ENCODE measurements around the gene TSPAN2. TPM values are rescaled to one million over a fixed set of nuclear protein-coding genes. Genes with fewer than 3 reads are reported as not detected.
A peak's percentile ranks its signal among the peaks of the same experiment; 100 is the strongest.

TSPAN2 gene
- total RNA-seq, 1 experiment from 2014 or later = 7.7 TPM

DNA sequence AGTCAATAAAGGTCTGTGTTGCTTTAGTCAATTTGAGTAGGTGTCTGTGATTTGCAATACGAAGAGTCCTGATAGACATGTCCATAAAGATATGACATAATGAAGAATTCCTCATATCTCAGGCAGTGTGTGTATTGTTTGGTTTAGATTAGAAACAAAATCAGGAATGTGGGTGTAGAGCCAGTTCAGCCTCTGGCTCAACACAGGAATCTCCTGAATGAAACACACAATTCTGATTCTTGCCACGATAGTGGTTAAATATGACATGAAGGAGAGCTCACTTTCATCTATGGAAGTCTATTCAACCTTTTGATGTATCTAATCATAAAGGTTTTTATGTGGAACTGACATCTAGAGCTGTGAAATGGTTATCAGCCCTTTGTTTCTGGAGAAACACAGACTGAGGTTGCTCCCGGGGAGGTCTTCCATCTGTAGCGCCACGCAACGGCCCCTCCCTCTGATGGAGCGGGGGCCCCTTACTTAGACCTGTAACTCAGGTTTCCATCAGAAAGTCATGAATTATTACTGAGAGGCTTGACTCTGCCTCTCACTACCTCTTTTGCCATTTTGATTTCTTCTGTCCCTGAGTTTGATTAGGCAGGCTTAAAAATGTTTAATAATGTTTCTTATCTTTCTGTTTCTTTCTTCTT lies 19.5 kb downstream of the TSPAN2 start:
- BruUV-seq (replicated peaks) = no TSS peak
- TF ChIP-seq CTCF (IDR thresholded peaks at IDR 0.05; ENCODE audit: unreplicated experiment) = no peak
- peaks cover 3% of the 10 kb centered on the region for H3K9me3 Mint-ChIP-seq (ENCODE audit: low read depth, unreplicated experiment)

DNA sequence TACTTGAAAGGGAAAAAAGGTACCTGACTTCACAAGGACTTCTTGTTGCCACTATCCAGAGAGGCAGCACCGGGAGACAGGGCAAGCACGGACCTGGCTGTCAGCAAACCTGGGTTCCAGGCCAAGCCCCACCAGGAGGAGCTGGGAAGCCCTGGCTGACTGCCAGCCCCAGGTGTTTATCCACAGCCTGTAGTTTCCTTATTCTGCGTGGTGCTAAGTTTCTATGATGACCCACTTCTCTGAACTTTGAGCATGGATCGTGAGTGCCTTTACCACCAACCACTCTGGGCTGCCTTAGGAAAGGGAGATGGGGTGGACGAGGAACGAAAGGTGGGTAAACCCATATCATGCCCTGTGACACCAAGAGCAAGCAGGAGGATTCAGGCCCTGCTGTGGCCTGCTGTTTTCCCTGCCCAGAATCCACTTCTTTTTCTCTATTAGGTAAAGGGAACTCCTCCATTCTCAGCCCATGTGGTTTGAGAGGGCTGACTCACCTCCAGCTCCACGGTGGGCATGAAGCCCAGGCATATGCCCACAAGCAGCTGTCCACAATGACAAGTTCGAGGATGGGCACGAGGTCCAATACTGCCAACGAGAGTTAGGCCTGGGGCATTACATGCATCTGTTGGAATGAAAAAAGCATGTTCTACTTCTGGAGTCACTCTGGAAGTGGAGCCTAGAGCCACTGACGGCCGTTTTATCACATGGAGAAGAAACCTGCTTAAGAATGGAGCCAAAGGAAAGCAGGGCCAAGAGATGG lies 20.3 kb downstream of the TSPAN2 start:
- no peaks in the 10 kb centered on the region for H3K27me3 Mint-ChIP-seq (ENCODE audit: unreplicated experiment)
- H3K4me1 Mint-ChIP-seq (ENCODE audit: low read depth, unreplicated experiment) = peaks cover 29% of the 10 kb centered on the region
- peaks cover 3% of the 10 kb centered on the region for H3K9me3 Mint-ChIP-seq (ENCODE audit: low read depth, unreplicated experiment)
- CTCF ChIA-PET = no interaction called here
- no peaks in the 10 kb centered on the region for H3K36me3 Mint-ChIP-seq (ENCODE audit: insufficient read depth, unreplicated experiment)
- TF ChIP-seq CTCF (IDR thresholded peaks at IDR 0.05; ENCODE audit: unreplicated experiment) = no peak
- DNase-seq = peak; percentile 20
- no TSS peak for BruUV-seq (replicated peaks)
- intact Hi-C loops (cut with micrococcal nuclease; ENCODE audit: unreplicated experiment) = no loop called here
- H3K27ac Mint-ChIP-seq (ENCODE audit: unreplicated experiment) = no peak overlapping the region
- H3K4me3 Mint-ChIP-seq (ENCODE audit: low read depth, unreplicated experiment) = no peak overlapping the region

More for the DNA sequence above, 19.5 kb downstream of the TSPAN2 start:
- intact Hi-C loops (cut with micrococcal nuclease; ENCODE audit: unreplicated experiment) = no loop called here
- peaks cover 29% of the 10 kb centered on the region for H3K4me1 Mint-ChIP-seq (ENCODE audit: low read depth, unreplicated experiment)
- DNase-seq = no peak
- H3K27me3 Mint-ChIP-seq (ENCODE audit: unreplicated experiment) = no peaks in the 10 kb centered on the region
- CTCF ChIA-PET = no interaction called here
- H3K27ac Mint-ChIP-seq (ENCODE audit: unreplicated experiment) = peak overlapping the region; percentile 18
- no peak overlapping the region for H3K4me3 Mint-ChIP-seq (ENCODE audit: low read depth, unreplicated experiment)
- H3K36me3 Mint-ChIP-seq (ENCODE audit: insufficient read depth, unreplicated experiment) = no peaks in the 10 kb centered on the region

DNA sequence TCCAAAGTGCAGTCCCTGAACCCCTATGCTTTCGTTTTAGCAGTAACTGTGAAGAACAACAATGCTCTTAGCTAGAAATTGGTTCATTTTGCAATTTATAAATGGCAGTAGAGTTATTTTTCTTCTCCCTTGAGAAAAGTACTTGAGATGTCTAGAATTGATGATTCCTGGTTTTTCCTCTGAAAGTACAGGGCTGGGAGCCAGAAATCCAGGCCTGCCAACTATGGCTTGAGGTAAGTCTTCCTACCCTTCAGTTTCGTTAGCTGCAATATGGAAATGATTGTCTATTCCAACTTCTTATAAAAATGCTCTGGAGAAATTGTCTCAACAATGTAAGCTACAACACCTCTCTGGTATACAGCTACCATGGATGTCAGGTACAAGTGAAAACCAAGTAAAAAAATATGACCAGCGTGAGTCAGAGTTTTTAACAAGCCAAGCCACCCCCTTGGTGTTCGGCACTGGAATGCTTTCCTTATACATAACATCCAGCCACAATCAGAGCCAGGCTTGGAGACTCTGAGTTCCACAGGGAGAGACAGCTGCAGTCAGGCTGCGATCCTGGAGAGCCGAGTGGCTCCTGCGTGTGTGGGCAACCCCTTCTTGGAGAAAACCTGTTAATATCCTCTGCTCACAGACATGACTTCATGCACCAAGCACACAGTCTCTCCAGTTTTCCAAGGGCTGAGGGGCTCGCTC lies 22.0 kb downstream of the TSPAN2 start:
- DNase-seq = no peak

GRCh38 chr1:115065021-115065420 lies 24.3 kb downstream of the TSPAN2 start:
- no peak for DNase-seq
- BruUV-seq (replicated peaks) = no TSS peak
- no peak for TF ChIP-seq CTCF (IDR thresholded peaks at IDR 0.05; ENCODE audit: unreplicated experiment)
- Mint-ChIP-seq H3K27me3 (ENCODE audit: unreplicated experiment) (no peaks in the 10 kb centered on the region), H3K9me3 (ENCODE audit: low read depth, unreplicated experiment) (peaks cover 3% of the 10 kb centered on the region), H3K27ac (ENCODE audit: unreplicated experiment) (no peak overlapping the region), H3K4me3 (ENCODE audit: low read depth, unreplicated experiment) (no peak overlapping the region), H3K4me1 (ENCODE audit: low read depth, unreplicated experiment) (peaks cover 33% of the 10 kb centered on the region), H3K36me3 (ENCODE audit: insufficient read depth, unreplicated experiment) (peaks cover 5% of the 10 kb centered on the region)
- CTCF ChIA-PET = no interaction called here
- intact Hi-C loops (cut with micrococcal nuclease; ENCODE audit: unreplicated experiment) = no loop called here

More for the DNA sequence above, 22.0 kb downstream of the TSPAN2 start:
- no peak overlapping the region for H3K4me3 Mint-ChIP-seq (ENCODE audit: low read depth, unreplicated experiment)
- H3K27ac Mint-ChIP-seq (ENCODE audit: unreplicated experiment) = no peak overlapping the region
- CTCF ChIA-PET = no interaction called here
- peaks cover 5% of the 10 kb centered on the region for H3K36me3 Mint-ChIP-seq (ENCODE audit: insufficient read depth, unreplicated experiment)
- TF ChIP-seq CTCF (IDR thresholded peaks at IDR 0.05; ENCODE audit: unreplicated experiment) = no peak
- BruUV-seq (replicated peaks) = no TSS peak
- peaks cover 3% of the 10 kb centered on the region for H3K9me3 Mint-ChIP-seq (ENCODE audit: low read depth, unreplicated experiment)
- peaks cover 29% of the 10 kb centered on the region for H3K4me1 Mint-ChIP-seq (ENCODE audit: low read depth, unreplicated experiment)
- no peaks in the 10 kb centered on the region for H3K27me3 Mint-ChIP-seq (ENCODE audit: unreplicated experiment)
- intact Hi-C loops (cut with micrococcal nuclease; ENCODE audit: unreplicated experiment) = no loop called here
